HPDE6-E6E7 (cell line): ENCODE results near the gene FBP2.
"Not testable (repeated sequence)": the region's sequence is repeated elsewhere in the genome, so short reads cannot be mapped to it uniquely, and the experiment has no call there.

Experiments
- DNase-seq: peaks from one replicate; pipeline ENCODE4 v3.0.0; 2011; ENCODE audit warnings: missing footprints; ENCODE audit errors: extremely low spot score

FBP2 gene

GRCh38 chr9:94606646-94607422 is 13.2 kb upstream of the FBP2 start:
- DNase-seq = no peak

GRCh38 chr9:94603259-94604160 is 9.9 kb upstream of the FBP2 start:
- peak; percentile 81 for DNase-seq

GRCh38 chr9:94602666-94603065 is 9.0 kb upstream of the FBP2 start:
- no peak for DNase-seq

- no peak for DNase-seq
These were observed 7.1 kb upstream of the FBP2 start for GRCh38 chr9:94600715-94601114.

GRCh38 chr9:94600258-94600657 is 6.6 kb upstream of the FBP2 start:
- DNase-seq = no peak

- no peak for DNase-seq
These were observed 5.5 kb upstream of the FBP2 start for GRCh38 chr9:94599102-94599501.

GRCh38 chr9:94592683-94593082 is 941 bp downstream of the FBP2 start:
- DNase-seq = not testable (repeated sequence)

GRCh38 chr9:94591876-94592275 is 1.7 kb downstream of the FBP2 start:
- no peak for DNase-seq

GRCh38 chr9:94591046-94591545 is 2.5 kb downstream of the FBP2 start:
- DNase-seq = not testable (repeated sequence)

- no peak for DNase-seq
These were observed 4.9 kb downstream of the FBP2 start for GRCh38 chr9:94588681-94589080.

- DNase-seq = no peak
These were observed 6.8 kb downstream of the FBP2 start for GRCh38 chr9:94586814-94587213.

- no peak for DNase-seq
These were observed 7.3 kb downstream of the FBP2 start for GRCh38 chr9:94586316-94586715.

- no peak for DNase-seq
These were observed 9.1 kb downstream of the FBP2 start for GRCh38 chr9:94584555-94584954.

- DNase-seq = no peak
These were observed 11.9 kb downstream of the FBP2 start for GRCh38 chr9:94581728-94582127.

GRCh38 chr9:94577571-94577970 is 16.1 kb downstream of the FBP2 start:
- no peak for DNase-seq

- DNase-seq = no peak
These were observed 16.6 kb downstream of the FBP2 start for GRCh38 chr9:94577036-94577435.

GRCh38 chr9:94576131-94576530 is 17.5 kb downstream of the FBP2 start:
- no peak for DNase-seq

GRCh38 chr9:94568972-94569712 is 24.5 kb downstream of the FBP2 start:
- no peak for DNase-seq

GRCh38 chr9:94568250-94568889 is 25.3 kb downstream of the FBP2 start:
- no peak for DNase-seq

- no peak for DNase-seq
These were observed 26.4 kb downstream of the FBP2 start for GRCh38 chr9:94567271-94567670.

- no peak for DNase-seq
These were observed 27.1 kb downstream of the FBP2 start for GRCh38 chr9:94566550-94566949.
